ENCODE data around the gene NANS.
"Not testable (repeated sequence)": the region's sequence is repeated elsewhere in the genome, so short reads cannot be mapped to it uniquely, and the experiment has no call there.

Gene NANS, protein sequence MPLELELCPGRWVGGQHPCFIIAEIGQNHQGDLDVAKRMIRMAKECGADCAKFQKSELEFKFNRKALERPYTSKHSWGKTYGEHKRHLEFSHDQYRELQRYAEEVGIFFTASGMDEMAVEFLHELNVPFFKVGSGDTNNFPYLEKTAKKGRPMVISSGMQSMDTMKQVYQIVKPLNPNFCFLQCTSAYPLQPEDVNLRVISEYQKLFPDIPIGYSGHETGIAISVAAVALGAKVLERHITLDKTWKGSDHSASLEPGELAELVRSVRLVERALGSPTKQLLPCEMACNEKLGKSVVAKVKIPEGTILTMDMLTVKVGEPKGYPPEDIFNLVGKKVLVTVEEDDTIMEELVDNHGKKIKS

DNA sequence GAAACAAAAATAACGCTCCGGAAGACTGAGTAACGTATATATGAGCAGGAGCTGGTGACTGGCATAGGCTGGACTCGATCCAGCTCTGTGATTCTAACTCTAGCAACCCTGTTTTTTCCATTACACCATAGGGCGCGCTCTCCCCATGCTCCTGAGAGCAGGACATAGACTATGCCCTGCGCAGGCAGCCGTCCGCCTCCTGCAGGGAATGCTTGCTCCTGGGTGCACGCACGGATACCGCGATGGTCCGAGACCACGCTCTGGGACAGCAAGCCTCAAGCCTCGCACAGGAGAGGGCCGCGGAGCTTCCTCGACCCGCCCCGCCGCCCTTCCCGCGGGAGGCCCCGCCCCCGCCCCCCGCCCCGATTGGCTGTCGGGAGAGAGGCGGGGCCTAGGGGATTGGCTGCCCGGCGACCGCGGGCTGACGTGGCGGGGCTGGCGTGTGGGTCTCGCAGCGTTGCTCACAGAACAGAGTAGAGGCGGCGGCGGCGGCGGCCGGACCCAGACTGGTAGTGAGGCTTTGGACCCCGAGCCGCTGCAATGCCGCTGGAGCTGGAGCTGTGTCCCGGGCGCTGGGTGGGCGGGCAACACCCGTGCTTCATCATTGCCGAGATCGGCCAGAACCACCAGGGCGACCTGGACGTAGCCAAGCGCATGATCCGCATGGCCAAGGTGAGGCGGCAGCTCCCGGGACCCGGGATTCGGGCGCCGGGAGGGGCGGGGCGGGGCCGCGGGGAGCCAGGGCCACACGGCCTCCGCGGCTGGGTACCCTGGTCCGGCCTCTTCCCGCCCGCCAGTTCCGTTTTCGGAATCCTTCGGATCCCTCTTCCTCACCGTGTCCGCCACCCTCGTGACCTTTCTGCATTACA, at the start of gene NANS:
TSS of gene NANS (plus strand) at position 464 of the 869 bp plus-strand sequence. CDS start at position 541, 77 bp downstream.
- DNase-seq: peak; percentile 92

DNA sequence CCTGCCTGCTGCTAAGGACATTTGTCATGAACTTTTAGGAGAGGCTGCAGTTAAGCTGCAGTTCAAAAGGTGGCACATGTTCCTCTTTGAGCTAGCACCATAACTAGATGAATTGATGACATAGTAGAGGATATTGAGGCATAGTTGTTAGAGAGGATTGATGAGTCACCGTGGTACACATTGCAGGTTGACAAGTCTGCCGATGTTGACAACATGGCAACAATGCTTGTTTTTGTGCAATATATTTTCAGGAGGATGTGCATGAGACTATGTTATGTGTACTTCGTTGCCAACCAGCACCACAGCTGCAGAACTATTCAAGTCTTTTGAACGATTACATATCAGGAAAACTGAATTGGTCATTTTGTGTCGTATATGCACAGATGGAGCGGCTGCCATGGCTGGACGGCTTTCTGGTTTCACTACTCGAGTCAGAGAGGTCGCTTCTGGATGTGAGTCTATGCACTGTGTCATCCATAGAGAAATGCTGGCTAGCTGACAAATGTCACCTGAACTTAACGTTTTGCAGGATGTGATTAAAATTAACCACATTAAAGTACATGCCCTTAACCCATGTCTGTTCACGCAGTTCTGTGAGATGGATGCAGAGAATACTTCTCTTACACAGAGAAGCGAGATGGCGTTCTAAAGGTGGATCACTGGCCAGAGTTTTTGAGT, 49.1 kb upstream of the NANS start:
- no peak for DNase-seq

DNA sequence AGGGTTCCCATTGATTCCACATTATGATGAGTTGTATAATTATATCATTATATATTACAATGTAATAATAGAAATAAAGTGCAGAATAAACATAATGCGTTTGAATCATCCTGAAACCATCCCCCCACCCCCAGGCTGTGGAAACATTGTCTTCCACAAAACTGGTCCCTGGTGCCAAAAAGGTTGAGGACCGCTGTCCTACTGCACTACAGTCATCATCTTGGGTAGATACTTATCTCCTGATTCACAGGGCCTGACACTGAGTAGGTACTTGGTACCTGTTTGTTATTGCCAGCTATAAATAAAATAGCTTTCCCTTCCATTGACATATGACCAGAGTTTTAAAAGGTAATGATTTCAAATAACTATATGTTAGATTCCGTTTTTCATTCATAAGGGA, 47.8 kb upstream of the NANS start:
- no peak for DNase-seq

DNA sequence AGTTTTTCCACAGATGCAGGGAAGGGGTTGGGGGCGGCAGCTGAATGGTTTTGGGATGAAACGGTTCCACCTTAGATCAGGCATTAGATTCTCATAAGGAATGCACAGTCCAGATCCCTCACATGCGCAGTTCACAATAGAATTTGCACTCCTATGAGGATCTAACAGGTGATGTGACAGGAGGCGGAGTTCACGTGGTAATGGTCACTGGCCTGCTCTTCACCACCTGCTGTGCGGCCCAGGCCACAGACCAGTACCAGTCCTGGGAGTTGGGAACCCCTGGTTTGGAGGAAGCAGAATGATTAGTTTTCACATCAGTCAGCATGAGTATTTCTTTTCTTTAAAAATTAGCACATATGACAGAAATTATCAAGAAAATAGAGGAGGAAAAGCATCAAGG, 47.1 kb upstream of the NANS start:
- DNase-seq: no peak

DNA sequence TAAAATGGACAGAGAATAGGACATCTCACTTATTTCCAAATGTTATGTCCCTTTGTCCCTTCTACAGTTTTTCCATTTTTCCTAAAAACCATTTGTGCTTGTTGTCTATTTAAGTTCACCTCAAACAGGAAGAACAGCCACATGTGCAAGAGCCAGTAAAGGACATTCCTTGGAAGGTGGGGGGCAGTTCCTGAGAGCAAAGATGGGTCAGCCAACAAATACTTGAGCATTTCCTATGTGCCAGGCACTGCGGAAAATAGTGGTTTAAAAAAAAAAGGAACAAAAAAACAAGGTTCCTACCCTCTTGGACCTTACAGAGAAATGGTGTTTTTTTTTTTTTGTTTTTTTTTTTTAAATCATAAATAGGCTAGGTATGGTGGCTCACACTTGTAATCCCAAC, 46.6 kb upstream of the NANS start:
- DNase-seq: no peak

DNA sequence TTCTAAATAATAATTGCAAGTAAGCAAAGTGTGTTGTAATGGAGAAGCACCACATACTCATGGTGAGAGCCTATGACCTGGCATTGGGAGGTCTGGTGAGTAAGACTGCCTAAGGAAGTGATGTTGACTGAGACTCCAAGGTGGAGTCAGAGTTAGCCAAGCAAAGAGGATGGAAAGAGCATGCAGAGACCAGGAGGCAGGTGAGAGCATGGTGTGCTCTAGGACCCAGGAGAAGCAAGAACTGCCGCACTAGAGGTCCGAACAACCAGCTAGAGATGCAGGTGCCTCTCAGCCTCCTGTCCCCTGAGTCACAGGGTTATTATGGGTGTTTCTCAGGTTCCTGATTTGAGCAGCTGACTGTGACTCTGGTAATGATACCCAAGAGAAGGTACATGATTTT, 46.1 kb upstream of the NANS start:
- DNase-seq: no peak

DNA sequence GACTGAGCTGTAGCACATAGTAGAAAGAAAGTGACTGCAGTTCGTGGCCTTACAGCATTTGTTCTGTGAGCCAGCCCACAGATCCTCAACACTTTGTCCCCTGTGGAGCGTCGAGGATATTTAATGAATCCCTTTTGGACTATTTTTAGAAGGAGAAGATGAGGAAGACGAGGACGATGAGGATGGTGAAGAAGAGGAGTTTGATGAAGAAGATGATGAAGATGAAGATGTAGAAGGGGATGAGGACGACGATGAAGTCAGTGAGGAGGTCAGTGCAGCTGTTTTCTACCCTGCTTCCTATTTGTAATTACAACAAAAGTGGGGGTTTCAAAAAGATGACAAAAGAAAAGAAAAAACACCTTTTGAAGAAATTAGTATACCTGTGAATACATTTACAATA, 45.4 kb upstream of the NANS start:
- DNase-seq: no peak

DNA sequence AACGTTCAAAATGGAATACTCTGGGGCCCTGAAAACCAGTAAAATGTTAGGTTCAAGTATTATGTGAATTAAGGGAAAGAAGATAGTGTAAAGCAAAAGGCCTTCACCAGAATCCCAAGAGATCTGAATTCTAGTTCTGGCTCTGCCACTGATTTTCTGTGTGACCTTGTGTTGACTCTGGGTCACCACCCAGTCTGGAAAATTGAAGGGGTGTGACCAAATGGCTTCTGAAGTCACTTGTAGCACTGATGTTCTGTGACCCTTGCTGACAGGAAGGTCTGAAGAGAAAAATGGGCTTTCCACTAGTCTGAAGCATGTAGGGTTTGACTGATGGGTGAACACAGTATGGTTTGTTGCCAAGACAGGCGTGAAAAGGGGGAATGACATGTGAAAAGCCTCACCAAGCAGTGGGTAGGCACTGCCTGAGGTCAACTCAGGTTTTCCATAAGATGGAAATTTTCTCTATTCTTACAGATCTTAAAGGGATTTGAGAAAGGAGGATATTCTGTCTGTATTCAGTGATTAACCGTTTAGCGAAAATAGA, 40.3 kb upstream of the NANS start:
- no peak for DNase-seq

DNA sequence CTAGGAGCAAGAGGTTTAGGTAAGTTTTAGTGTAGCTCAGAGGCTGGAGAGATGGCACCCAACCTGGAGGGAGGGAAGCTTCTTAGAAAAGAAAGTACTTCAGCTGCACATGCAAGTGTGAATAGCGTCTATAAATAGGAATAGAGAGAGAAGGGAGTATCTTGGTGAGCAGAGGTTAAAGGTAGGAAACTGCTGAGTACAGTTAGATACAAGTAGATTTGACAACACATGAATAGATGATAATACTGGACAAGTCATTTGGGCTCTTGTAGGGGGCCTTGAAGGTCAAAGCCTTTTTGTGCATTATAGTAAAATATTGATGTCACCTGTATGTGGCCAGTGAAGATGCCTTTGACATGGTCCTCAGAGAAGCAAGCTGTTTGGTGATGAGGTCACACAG, 39.2 kb upstream of the NANS start:
- no peak for DNase-seq

DNA sequence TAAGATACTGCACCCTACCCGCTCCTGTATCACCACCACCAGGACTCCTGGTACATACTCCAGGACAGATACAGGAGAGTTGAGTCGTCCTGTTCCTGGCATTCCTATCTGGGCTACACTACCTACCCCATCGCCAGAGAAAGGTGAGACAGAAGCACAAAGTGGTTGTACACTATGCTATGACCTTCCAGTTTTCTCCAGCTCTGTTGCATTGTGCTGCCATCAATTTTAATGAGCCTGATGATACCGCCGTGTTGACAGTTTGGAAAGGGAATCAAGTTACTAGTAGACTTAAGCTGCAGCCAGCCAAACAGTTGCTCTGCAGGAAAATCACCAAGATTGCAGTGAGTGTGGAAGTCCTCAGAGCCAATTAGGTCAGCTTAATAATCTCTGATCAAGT, 38.2 kb upstream of the NANS start:
- DNase-seq: no peak

DNA sequence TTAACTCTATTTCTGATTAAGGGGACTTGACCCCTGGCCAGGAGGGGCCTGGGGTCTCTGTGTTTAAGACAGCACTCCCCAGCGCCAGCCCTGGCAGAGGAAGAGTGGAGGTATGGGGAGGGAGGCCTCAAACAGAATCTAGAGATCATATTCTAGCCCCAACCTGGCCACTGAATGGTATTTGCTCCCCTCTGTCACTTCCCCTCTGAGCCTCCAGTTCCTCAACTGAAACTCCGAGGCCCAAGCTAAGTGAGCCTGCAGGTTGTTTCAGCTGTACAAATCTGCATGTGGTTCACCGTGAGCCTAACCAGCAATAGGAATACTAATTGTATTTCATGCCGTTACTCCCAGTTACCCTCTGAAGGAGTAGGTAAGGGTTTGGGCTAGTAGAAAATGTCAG, 37.4 kb upstream of the NANS start:
- DNase-seq: no peak

DNA sequence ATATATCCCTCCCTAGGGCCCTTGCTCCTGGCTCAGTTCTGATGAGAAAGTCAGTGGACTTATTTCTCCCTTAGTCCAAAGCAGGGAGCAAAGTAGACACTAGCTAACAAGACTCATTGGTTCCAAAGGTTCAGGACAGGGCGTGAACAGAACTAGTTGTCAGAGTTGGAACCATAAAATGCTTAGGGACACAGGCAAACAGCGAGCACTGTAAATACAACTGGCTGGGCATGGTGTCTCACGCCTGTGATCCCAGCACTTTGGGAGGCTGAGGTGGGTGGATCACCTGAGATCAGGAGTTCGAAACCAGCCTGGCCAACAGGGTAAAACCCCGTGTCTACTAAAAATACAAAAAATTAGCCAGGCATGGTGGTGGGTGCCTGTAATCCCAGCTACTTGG, 36.7 kb upstream of the NANS start:
- not testable (repeated sequence) for DNase-seq

DNA sequence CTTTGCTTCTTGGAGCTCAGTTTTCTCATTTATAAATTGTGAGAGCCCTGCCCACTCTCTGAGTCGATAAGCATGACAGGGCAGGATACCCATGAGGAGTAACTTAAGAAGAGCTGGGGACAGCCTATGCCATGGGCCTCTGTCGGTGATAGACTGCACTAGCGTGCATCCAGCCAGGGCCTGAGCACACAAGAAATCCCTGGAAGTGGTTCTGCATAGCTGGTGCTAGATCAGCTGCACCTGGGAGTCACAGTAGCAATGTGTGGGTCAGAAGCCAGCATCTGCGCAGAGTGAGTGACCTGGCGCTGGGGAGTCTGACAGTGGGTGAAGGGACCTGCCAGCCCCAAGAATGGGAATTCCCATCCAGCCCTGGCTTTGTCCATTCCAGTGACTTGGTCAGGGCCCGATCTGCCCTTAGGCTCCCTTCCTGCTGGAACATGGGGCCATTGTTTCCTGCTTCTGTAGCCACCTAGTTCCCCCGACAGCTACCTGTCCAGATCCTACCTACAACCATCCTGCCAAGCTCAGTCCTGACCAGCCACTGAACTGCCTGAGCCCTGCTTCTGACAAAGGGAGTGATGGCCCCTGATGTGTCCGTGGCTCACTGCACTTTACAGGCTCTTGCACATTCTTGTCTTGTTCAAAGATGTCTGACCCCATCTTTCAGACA, 35.9 kb upstream of the NANS start:
- DNase-seq: no peak

DNA sequence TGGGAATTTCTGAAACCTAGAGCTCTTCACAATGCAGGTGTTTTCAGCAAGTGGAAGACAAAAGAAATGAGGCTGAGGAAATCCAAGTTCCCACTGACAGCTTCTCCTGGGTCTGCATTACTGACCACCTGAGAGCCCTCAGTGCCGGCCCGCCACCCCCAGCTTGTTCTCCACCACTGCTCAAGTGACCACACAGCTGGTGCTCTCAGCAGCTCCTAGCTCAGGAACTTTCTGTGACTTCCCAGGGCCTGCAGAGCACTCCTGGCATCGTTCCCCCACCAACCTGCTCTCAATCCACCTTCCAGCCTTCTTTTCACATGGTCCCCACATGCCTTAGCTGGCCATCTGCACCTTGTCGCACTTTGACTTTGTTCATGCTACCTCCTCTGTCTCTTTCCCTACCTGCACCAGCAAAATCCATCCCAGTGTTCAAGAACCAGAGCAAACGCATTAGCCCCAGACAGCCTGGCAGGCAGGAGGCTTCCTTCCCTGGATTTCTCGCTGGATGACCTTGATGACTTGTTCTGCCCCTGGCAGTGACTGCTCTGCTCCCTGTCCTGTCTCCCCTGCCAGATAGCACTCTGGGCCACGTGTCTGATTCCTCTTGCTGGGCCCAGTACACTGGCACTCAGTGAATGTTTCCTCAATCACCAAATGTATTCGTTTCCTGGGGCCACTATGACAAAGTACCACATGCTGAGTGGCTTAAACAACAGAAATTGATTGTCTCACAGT, 35.1 kb upstream of the NANS start:
- no peak for DNase-seq

DNA sequence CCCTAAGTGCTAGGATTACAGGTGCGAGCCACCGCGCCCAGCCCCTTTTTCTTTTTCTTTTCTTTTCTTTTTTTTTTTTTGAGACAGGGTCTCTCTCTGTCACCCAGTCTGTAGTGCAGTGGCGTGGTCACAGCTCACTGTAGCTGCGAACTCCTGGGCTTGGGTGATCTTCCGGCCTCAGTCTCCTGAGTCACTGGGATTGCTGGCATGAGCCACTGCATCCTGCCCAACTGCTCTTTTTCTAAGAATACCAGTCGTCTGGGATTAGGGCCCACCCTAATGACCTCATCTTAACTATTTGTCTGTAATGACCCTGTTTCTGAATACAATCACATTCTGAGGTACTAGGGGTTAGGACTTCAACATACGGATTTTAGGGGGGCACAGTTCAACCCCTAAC, 34.1 kb upstream of the NANS start:
- no peak for DNase-seq

DNA sequence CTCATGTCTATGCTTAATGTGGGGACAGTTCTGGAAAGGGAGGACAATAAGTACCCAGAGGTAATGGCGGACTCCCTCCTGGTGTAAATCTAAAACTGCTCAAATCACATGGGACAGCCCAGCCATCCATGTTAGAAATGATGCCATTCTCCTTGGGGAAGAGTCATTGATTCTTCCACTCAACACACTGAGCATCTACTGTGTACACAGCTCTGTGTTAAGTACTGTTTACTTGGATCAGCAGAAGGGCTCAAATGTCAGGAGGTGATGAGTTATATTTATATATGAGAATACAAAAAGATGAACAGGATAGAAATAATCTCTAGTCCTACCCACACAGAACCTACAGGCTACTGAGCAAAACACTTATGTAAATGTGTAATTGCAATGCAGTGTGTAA, 31.8 kb upstream of the NANS start:
- no peak for DNase-seq

DNA sequence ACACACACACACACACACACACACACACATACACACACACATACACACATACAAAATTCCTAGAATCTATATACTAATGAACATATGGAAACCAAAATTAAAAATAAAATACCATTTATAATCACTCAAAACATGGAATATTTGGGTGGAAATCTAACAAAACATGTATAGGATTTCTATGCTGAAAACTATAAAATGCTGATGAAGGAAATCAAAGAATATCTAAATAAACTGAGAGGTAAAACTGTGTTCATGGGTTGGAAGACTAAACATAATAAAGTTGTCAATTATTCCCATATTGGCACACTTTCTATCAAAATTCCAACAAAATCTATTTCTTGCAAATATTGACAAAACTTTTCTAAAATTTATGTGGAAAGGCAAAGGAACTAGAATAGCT, 25.4 kb upstream of the NANS start:
- no peak for DNase-seq

DNA sequence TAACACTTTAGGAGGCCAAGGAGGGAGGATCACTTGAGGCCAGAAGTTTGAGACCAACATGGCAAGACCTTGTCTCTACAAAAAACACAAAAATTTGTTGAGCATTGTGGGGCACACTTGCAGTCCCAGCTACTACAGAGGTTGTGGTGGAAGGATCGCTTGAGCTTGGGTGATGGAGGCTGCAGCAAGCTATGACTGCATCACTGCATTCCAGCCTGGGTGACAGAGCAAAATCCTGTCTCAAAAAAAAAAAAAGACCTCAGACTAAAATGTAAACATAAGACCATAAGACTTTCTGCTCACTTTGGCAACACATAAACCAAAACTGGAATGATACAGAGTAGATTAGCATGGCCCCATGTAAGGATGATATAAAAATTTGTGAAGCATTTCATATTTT, 24.6 kb upstream of the NANS start:
- DNase-seq: no peak

DNA sequence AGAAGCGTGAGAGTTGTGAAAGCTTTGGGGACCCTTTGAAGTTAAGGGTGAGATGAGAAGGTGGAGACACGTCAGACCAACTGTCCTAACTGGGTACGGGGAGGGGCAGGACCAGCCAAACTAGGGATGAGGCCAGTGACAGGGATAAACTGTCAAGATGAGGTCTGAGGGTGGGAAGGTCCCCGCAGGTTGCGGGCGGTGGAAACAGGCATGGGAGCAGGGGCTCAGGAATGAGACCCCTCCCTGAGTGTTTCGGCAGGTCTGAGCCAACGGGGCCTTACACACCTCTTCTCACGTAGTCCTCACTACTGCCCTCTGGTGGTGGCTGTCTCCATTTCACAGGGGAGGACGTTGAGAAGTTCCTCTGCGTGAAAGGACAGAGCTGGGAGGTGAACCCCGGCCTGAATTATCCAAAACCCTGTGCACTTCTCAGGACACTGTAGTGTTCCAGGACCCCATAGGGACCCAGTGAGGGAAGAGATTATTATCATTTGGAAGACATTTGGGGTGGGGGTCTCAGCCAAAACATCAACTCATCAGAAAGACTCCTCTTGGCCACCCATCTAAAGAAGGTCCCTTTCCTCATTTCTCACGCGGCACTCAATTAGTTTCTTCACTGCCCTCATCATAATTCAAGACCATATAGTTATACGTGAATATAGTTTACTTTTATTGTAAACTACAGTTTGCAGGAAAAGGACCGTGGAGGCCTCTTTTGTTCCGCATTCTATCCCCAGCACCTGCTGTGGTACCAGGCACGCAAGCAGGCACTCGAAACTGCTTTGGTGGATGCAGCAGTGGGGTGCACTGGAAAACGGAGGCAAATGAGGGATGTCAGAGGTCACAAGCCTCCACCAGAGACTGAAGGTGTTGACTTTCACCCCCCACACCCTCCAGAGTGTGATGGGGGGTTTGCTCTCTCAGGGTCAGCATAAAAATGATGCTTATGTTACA, 21.7 kb upstream of the NANS start:
- DNase-seq: peak; percentile 94

DNA sequence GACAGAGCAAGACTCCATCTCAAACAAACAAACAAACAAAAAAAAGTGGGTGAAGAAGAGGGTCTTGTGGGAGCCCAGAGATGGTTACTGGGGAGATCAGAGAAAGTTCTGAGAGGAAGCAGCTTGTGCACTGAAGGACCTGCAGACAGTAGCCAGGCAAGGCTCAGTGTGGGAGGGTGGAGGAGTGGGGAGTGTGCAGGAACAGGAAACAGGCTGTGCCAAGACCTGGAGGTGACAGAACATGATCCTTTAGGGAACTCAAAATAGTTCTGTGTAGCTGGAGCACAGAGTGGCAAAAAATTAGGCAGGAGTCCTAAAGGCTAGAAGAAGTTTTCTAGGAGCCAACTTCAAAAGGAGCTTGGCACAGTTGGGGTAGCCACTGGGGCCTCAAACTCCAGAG, 19.2 kb upstream of the NANS start:
- DNase-seq: no peak

DNA sequence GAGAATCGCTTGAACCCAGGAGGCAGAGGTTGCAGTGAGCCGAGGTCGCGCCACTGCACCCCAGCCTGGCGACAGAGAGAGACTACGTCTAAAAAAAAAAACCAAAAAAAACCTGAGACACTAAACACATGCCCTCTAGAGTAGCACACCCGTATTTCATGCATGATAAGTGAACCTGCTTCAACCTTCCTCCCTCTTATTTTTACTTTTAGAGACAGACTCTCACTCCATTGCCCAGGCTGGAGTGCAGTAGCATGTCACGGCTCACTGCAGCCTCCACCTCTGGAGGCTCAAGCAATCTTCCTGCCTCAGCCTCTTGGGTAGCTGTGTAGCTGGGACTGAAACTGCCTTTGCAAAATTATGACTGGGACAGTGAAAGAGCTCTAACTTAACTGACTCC, 17.6 kb upstream of the NANS start:
- DNase-seq: no peak
